Transverse colon (tissue), 4 donors: ENCODE measurements around the gene CSGALNACT2.

ENCODE experiments used
- CTCF ChIP-seq, 5 experiments: fragments of 200-600 bp in 3 of 5; fragments of 450-650 bp in 2 of 5; sonication (generic) in 3 of 5; IDR thresholded peaks; 1 replicate in 2 of 5; 2 replicates in 3 of 5; pipeline ENCODE4 v1.5.1; 2016 to 2017; ENCODE audit warnings: antibody characterized with exemption in 5 of 5, inconsistent platforms in 3 of 5, mild to moderate bottlenecking in 2 of 5, moderate library complexity in 1 of 5
- POLR2AphosphoS5 ChIP-seq, 3 donors: sonication (generic); formaldehyde crosslinking; IDR thresholded peaks; one replicate each; pipeline ENCODE4 v1.6.1; 2016; ENCODE audit warnings: antibody characterized with exemption in 3 of 3

- no peak for TF ChIP-seq CTCF (IDR thresholded peaks at IDR 0.05)
- TF ChIP-seq POLR2AphosphoS5 (IDR thresholded peaks at IDR 0.05) = no peak
These were observed 5.1 kb upstream of the CSGALNACT2 start for GRCh38 chr10:43132867-43133787.
